HepG2 (cell line): ENCODE data around the gene HNRNPF. TPM values are rescaled to one million over a fixed set of nuclear protein-coding genes. Genes with fewer than 3 reads are reported as not detected.

Experiments used
- ATAC-seq: fragments of 200-7000 bp; cut with Tn5 transposase; 3 replicates; pipeline ENCODE4 v1.9.1; 2020; ENCODE audit warnings: mild to moderate bottlenecking, moderate library complexity
- BruUV-seq: library from RNA; stranded (reverse); fragments of 400-500 nt; replicated peaks from 2 replicates; lab custom pipeline; 2021; lab: Mats Ljungman, UMichigan
- CTCF ChIA-PET: fragments of 300-600 bp; formaldehyde crosslinking; extraction: SDS; loops from one replicate; lab custom pipeline; 2021; ENCODE audit warnings: low total read pairs, inconsistent platforms, low intra/inter-chr PET ratio; lab: Yijun Ruan, JAX
- POLR2A ChIA-PET: fragments of 350-600 bp; sonication (Branson Sonifier 250); formaldehyde crosslinking; loops from one replicate; lab custom pipeline; 2020; ENCODE audit warnings: antibody characterized with exemption, inconsistent platforms; lab: Yijun Ruan, JAX
- DNase-seq: peaks from one replicate; pipeline ENCODE4 v3.0.0-alpha.2; 2015; ENCODE audit warnings: low spot score
- FAIRE-seq: peaks from 3 replicates; lab custom pipeline; 2011; peaks lifted over from hg19 to GRCh38; lab: Jason Lieb, UNC
- H2AFZ ChIP-seq: one replicate; pipeline ENCODE4 v1.6.1; 2011; ENCODE audit warnings: low read length, inconsistent platforms
- H3K27ac ChIP-seq: fragments of 300-600 bp; 3 replicates; pipeline ENCODE4 v1.8.0; 2011; ENCODE audit warnings: mixed run types, mild to moderate bottlenecking, mixed read lengths, low read length, inconsistent platforms; ENCODE audit not compliant: insufficient read depth; ENCODE audit errors: extremely low read length
- H3K27me3 ChIP-seq, 2 experiments: fragments of 200-600 bp in 1 of 2; 2 replicates in 1 of 2; 3 replicates in 1 of 2; pipeline versions ENCODE4 v1.6.0 to v1.8.0; 2011; ENCODE audit warnings: low read length in 2 of 2, mild to moderate bottlenecking in 2 of 2, moderate library complexity in 2 of 2, inconsistent platforms in 1 of 2; ENCODE audit not compliant: insufficient read depth in 2 of 2, control insufficient read depth in 1 of 2
- H3K36me3 ChIP-seq, 2 experiments: fragments of 200-600 bp in 1 of 2; replicated peaks in 1 of 2; 2 replicates in 1 of 2; 3 replicates in 1 of 2; pipeline versions ENCODE4 v1.5.1 to v1.8.0; 2011; ENCODE audit warnings: low read length in 2 of 2, inconsistent platforms in 1 of 2; ENCODE audit not compliant: insufficient read depth in 2 of 2, control insufficient read depth in 1 of 2
- H3K4me1 ChIP-seq: 2 replicates; pipeline ENCODE4 v1.5.1; 2012; ENCODE audit warnings: low read length, inconsistent platforms; ENCODE audit not compliant: insufficient read depth
- H3K4me2 ChIP-seq: 2 replicates; pipeline ENCODE4 v1.6.0; 2011; ENCODE audit warnings: low read depth, low read length, inconsistent platforms
- H3K4me3 ChIP-seq, 3 experiments: fragments of 200-600 bp in 1 of 3; sonication (generic), shearing (Covaris generic) in 1 of 3; replicated peaks in 1 of 3; 2 replicates each; pipeline ENCODE4 v1.5.1; 2011 to 2016; ENCODE audit warnings: low read length in 3 of 3, inconsistent platforms in 2 of 3, low read depth in 2 of 3, mild to moderate bottlenecking in 2 of 3, control low read depth in 1 of 3, mixed read lengths in 1 of 3; ENCODE audit not compliant: insufficient read depth in 1 of 3
- H3K79me2 ChIP-seq: one replicate; pipeline ENCODE4 v1.6.1; 2011; ENCODE audit warnings: low read length, inconsistent platforms; ENCODE audit not compliant: insufficient read depth
- H3K9ac ChIP-seq: 2 replicates; pipeline ENCODE4 v1.6.0; 2011; ENCODE audit warnings: mild to moderate bottlenecking, low read depth, low read length, inconsistent platforms; ENCODE audit not compliant: insufficient read depth
- H3K9me3 ChIP-seq: 2 replicates; pipeline ENCODE4 v1.5.1; 2012; ENCODE audit warnings: mild to moderate bottlenecking, low read length
- H4K20me1 ChIP-seq: 2 replicates; pipeline ENCODE4 v1.6.0; 2011; ENCODE audit warnings: inconsistent platforms, mild to moderate bottlenecking, low read length, moderate library complexity; ENCODE audit not compliant: insufficient read depth
- ETV6 ChIP-seq: sonication (generic); formaldehyde crosslinking; conservative IDR thresholded peaks from 2 replicates; pipeline ENCODE4 v1.4.0; 2020; ENCODE audit warnings: missing genetic modification reagents
- GABPB1 ChIP-seq: IDR thresholded peaks from 2 replicates; pipeline ENCODE4 v1.6.1; 2016; ENCODE audit warnings: mild to moderate bottlenecking, missing genetic modification reagents, moderate library complexity, missing compliant biosample characterization
- KDM5B ChIP-seq: sonication (generic); formaldehyde crosslinking; IDR thresholded peaks from 2 replicates; pipeline ENCODE4 v1.4.0; 2020; ENCODE audit warnings: missing genetic modification reagents, mild to moderate bottlenecking, borderline replicate concordance
- PHF8 ChIP-seq: sonication (generic); formaldehyde crosslinking; IDR thresholded peaks from 2 replicates; pipeline ENCODE4 v1.5.0; 2020; ENCODE audit warnings: missing genetic modification reagents
- SAFB2 ChIP-seq: sonication (generic); formaldehyde crosslinking; IDR thresholded peaks from 2 replicates; pipeline ENCODE4 v1.5.1; 2020; ENCODE audit warnings: missing genetic modification reagents, low read depth, mild to moderate bottlenecking, borderline replicate concordance
- SRF ChIP-seq: IDR thresholded peaks from 2 replicates; pipeline ENCODE4 v1.6.1; 2011; ENCODE audit warnings: mild to moderate bottlenecking, low read depth, low read length, moderate library complexity
- YEATS2 ChIP-seq: sonication (generic); formaldehyde crosslinking; IDR thresholded peaks from 2 replicates; pipeline ENCODE4 v1.4.0; 2020; ENCODE audit warnings: missing genetic modification reagents, borderline replicate concordance
- ZNF20 ChIP-seq: sonication (generic); formaldehyde crosslinking; IDR thresholded peaks from 2 replicates; pipeline ENCODE4 v1.4.0; 2020; ENCODE audit warnings: mild to moderate bottlenecking, moderate library complexity, missing genetic modification reagents
- ZNF605 ChIP-seq: sonication (generic); formaldehyde crosslinking; IDR thresholded peaks from 2 replicates; pipeline ENCODE4 v1.8.0; 2022; ENCODE audit warnings: mild to moderate bottlenecking, missing genetic modification reagents
- WGBS: methylation state at CpG from one replicate; pipeline ENCODE4 v1.1.6; 2017; ENCODE audit warnings: low lambda C conversion rate; 5-methylcytosine and 5-hydroxymethylcytosine counted together
- in situ Hi-C: cut with HindIII; loops from 2 replicates; pipeline ENCODE4 v1.10.0; 2017; ENCODE audit warnings: low pct_unique_long_range_greater_than_20kb; ENCODE audit not compliant: extremely low pct_ligation_motif_present
- intact Hi-C: fragments of 100-400 bp; cut with micrococcal nuclease; formaldehyde crosslinking; loops from one replicate; pipeline ENCODE4 v1.10.0; 2022; ENCODE audit not compliant: unreplicated experiment
- polyA plus RNA-seq, 8 experiments: library from polyadenylated mRNA; depleted of rRNA in 3 of 8; stranded (reverse) in 7 of 8; unstranded in 1 of 8; fragments of >200 nt; fragmentation: Illumina TruSeq in 4 of 8; extraction: Trizol in 4 of 8; gene quantifications; 2 replicates each; pipeline versions ENCODE4 v1.2.1 to v1.2.3, GENCODE V29; 2011 to 2016; ENCODE audit warnings: low read depth in 4 of 8, missing spikeins in 1 of 8, mixed read lengths in 1 of 8; ENCODE audit not compliant: insufficient read depth in 1 of 8
- total RNA-seq, 5 experiments: library from RNA; depleted of rRNA; stranded (reverse); fragments of >200 nt; fragmentation: Illumina TruSeq; extraction: Trizol; gene quantifications; 2 replicates each; pipeline ENCODE4 v1.2.3, GENCODE V29; 2016; ENCODE audit warnings: low read depth in 1 of 5
- TF ChIP-seq, protein P1 (sequence below): sonication (generic); formaldehyde crosslinking; IDR thresholded peaks from 2 replicates; pipeline ENCODE4 v1.4.0; 2020; ENCODE audit warnings: mild to moderate bottlenecking, missing genetic modification reagents

The HNRNPF gene
- total and polyA plus RNA-seq, 2 of the 13 experiments (the other 11 are each of a cell fraction or from before 2014, with no cell fraction given), result 166 to 308 TPM

DNA sequence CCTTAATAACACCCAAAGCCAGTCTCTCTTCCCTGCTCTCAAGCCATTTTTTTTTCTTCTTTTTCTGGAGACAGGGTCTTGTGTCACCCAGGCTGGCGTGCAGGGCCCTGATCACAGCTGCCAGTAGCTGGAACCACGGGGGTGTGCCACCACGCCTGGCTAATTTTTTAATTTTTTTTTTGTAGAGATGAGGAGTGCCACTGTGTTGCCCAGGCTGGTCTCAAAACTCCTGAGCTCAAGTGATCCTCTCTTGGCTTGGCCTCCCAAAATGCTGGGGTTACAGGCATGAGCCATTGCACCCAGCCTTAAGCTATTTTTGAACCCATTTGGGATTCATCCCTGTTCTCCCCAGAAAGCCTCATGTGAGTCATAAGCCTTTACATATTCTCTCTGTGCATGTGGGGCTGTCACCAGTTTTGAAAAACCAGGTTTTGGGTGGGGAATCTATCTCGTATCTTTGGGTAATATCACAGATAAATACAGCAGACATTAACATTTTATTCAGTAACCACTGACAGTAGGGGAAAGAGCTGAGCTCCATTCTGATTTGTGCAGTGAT is 43.4 kb upstream of the HNRNPF start:
- Histone ChIP-seq H3K27ac (no peak overlapping the region), H3K4me3 (no peak overlapping the region), H3K9me3 (no peaks in the 10 kb centered on the region), H3K4me1 (peaks cover 22% of the 10 kb centered on the region), H3K27me3 (no peaks in the 10 kb centered on the region), H2AFZ (no peak overlapping the region), H3K79me2 (peaks cover 8% of the 10 kb centered on the region), H3K4me2 (no peak overlapping the region), H3K9ac (no peak overlapping the region), H3K36me3 (no peaks in the 10 kb centered on the region), H4K20me1 (no peaks in the 10 kb centered on the region)
- BruUV-seq, result no TSS peak
- ATAC-seq, result no peak
- in situ Hi-C loops (no loop called here), intact Hi-C loops (no loop called here)
- ChIA-PET CTCF (no interaction called here), POLR2A (interaction anchor here (1.2 kb wide), 1 partner anchor 16 kb away, joined by 3 read pairs; no protein-coding TSS in a partner anchor)
- DNase-seq, result no peak
- WGBS, result 95% methylated on average over 4 of the region's 4 CpGs
- FAIRE-seq, result no peak
- TF ChIP-seq ZNF605 (CRISPR knock-in tag) (no peak), SAFB2 (CRISPR knock-in tag) (no peak), GABPB1 (CRISPR knock-in tag) (no peak), KDM5B (CRISPR knock-in tag) (no peak), YEATS2 (CRISPR knock-in tag) (no peak), PHF8 (CRISPR knock-in tag) (no peak), ETV6 (CRISPR knock-in tag) (no peak), ZNF20 (no peak), SRF (no peak)
- TF ChIP-seq, protein P1, sequence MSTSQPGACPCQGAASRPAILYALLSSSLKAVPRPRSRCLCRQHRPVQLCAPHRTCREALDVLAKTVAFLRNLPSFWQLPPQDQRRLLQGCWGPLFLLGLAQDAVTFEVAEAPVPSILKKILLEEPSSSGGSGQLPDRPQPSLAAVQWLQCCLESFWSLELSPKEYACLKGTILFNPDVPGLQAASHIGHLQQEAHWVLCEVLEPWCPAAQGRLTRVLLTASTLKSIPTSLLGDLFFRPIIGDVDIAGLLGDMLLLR (CRISPR knock-in tag), result no peak
